ENCODE data around the gene KLRC3. TPM values are rescaled to one million over a fixed set of nuclear protein-coding genes. Genes with fewer than 3 reads are reported as not detected.
A peak's percentile ranks its signal among the peaks of the same experiment; 100 is the strongest.
"Not testable (repeated sequence)": the region's sequence is repeated elsewhere in the genome, so short reads cannot be mapped to it uniquely, and the experiment has no call there.

KLRC3 gene
- total and polyA plus RNA-seq, 2 donors (not counting 1 experiment from before 2014, with no cell fraction given): not detected

DNA sequence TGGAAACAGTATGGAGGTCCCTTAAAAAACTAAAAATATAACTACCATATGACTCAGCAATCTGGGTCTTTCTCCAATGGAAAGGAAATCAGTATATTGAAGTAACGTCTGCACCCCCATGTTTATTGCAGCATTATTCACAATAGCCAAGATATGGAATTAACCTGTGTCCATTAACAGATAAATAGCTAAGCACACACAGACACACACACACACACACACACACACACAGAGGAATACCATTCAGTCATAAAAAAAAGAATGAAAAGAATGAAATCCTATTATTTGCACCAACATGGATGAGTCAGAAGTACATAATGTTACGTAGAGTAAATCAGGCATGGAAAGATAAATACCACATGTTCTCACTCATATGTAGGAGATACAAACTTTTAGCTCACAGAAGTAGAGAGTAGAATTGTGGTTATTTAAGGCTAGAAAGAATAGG is 35.2 kb downstream of the KLRC3 start:
- Histone ChIP-seq H3K4me2 (ENCODE audit: extremely low read depth, insufficient read depth, low read length) (no peak overlapping the region), H3K27ac (ENCODE audit: insufficient read depth, low read length) (no peak overlapping the region), H3K9ac (ENCODE audit: insufficient read depth, low read length) (no peak overlapping the region), H3K4me1 (ENCODE audit: control insufficient read depth, extremely low read depth, insufficient read depth, low read length) (no peaks in the 10 kb centered on the region), H2AFZ (ENCODE audit: low read length) (no peak overlapping the region), H3K79me2 (ENCODE audit: control insufficient read depth, insufficient read depth, low read length) (no peaks in the 10 kb centered on the region), H4K20me1 (ENCODE audit: control insufficient read depth, extremely low read depth, insufficient read depth, low read length) (no peaks in the 10 kb centered on the region), H3K27me3 (ENCODE audit: control insufficient read depth, insufficient read depth, low read length) (no peaks in the 10 kb centered on the region), H3K9me3 (ENCODE audit: control insufficient read depth, insufficient read depth, low read depth, low read length) (no peaks in the 10 kb centered on the region), H3K4me3 (replicated peaks in 1 of 4; ENCODE audit: control extremely low read depth in 1 of 4, insufficient read depth in 1 of 4, low read depth in 3 of 4, low read length in 4 of 4) (no peak overlapping the region), H3K36me3 (ENCODE audit: control insufficient read depth, insufficient read depth, low read length) (no peaks in the 10 kb centered on the region)
- no peak for TF ChIP-seq EZH2 (IDR thresholded peaks at IDR 0.05; ENCODE audit: low read length, missing control alignments)
- TF ChIP-seq, protein P1, sequence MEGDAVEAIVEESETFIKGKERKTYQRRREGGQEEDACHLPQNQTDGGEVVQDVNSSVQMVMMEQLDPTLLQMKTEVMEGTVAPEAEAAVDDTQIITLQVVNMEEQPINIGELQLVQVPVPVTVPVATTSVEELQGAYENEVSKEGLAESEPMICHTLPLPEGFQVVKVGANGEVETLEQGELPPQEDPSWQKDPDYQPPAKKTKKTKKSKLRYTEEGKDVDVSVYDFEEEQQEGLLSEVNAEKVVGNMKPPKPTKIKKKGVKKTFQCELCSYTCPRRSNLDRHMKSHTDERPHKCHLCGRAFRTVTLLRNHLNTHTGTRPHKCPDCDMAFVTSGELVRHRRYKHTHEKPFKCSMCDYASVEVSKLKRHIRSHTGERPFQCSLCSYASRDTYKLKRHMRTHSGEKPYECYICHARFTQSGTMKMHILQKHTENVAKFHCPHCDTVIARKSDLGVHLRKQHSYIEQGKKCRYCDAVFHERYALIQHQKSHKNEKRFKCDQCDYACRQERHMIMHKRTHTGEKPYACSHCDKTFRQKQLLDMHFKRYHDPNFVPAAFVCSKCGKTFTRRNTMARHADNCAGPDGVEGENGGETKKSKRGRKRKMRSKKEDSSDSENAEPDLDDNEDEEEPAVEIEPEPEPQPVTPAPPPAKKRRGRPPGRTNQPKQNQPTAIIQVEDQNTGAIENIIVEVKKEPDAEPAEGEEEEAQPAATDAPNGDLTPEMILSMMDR (conservative IDR thresholded peaks at IDR 0.05 in 1 of 2, IDR thresholded peaks at IDR 0.05 in 1 of 2; ENCODE audit: low read depth in 1 of 2, low read length in 2 of 2): no peak
- DNase-seq (ENCODE audit: low read depth in 2 of 2): peak; percentile 89 to 93

DNA sequence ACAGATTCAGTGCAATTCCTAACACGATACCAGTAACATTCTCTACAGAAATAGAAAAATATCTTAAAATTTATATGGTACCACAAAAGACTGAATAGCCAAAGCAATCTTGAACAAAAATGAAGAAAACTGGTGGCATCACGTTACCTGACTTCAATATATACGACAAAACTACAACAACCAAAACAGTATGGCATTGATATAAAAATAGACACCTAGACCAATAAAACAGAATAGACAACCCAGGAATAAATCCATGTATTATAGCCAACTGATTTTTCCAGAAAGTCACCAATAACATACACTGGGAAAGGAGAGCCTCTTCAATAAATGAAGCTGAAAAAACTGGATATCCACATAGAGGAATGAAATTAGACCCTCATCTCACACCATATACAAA is 36.2 kb downstream of the KLRC3 start:
- no peak overlapping the region for H3K4me2 ChIP-seq (ENCODE audit: extremely low read depth, insufficient read depth, low read length)
- no peak for TF ChIP-seq EZH2 (IDR thresholded peaks at IDR 0.05; ENCODE audit: low read length, missing control alignments)
- TF ChIP-seq, protein P1 (conservative IDR thresholded peaks at IDR 0.05 in 1 of 2, IDR thresholded peaks at IDR 0.05 in 1 of 2; ENCODE audit: low read depth in 1 of 2, low read length in 2 of 2): no peak
- H3K9ac ChIP-seq (ENCODE audit: insufficient read depth, low read length): no peak overlapping the region
- no peaks in the 10 kb centered on the region for H3K27me3 ChIP-seq (ENCODE audit: control insufficient read depth, insufficient read depth, low read length)
- no peak overlapping the region for H3K27ac ChIP-seq (ENCODE audit: insufficient read depth, low read length)
- H3K79me2 ChIP-seq (ENCODE audit: control insufficient read depth, insufficient read depth, low read length): no peaks in the 10 kb centered on the region
- H3K36me3 ChIP-seq (ENCODE audit: control insufficient read depth, insufficient read depth, low read length): no peaks in the 10 kb centered on the region
- H3K4me1 ChIP-seq (ENCODE audit: control insufficient read depth, extremely low read depth, insufficient read depth, low read length): no peaks in the 10 kb centered on the region
- H2AFZ ChIP-seq (ENCODE audit: low read length): no peak overlapping the region
- no peak overlapping the region for H3K4me3 ChIP-seq (replicated peaks in 1 of 4; ENCODE audit: control extremely low read depth in 1 of 4, insufficient read depth in 1 of 4, low read depth in 3 of 4, low read length in 4 of 4)
- no peaks in the 10 kb centered on the region for H4K20me1 ChIP-seq (ENCODE audit: control insufficient read depth, extremely low read depth, insufficient read depth, low read length)
- DNase-seq (ENCODE audit: low read depth in 2 of 2): no peak
- no peaks in the 10 kb centered on the region for H3K9me3 ChIP-seq (ENCODE audit: control insufficient read depth, insufficient read depth, low read depth, low read length)

DNA sequence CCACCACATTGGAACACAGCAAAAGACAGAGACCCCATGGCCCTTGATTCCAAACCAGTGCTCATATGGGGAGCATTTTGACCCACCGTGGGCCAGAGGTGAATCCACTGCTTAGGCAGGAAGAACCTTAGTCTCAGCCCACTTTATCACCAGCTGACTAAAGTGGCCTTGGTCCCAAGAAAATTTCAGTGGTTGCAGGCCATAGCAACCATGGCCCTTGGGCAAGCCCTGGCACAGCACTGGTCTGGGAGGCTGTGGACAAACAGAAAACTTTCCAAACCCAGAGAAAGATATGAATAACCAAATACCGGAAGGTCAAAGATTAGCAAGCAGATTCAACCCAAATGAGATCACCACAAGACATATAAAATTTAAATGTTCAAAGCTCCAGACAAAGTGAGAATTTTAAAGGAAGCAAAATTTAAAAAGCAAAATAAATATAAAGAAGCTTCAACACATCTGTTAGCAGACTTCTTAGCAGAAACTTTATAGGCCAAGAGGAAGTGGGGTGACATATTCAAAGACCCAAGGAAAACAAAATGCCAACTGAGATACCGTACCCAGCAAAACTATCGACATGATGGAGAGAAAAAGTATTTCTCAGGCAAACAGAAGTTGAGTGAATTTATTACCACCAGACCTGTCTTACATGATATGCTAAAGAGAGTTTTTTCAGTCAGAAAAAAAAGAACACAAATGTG is 38.3 kb downstream of the KLRC3 start:
- no peak for DNase-seq (ENCODE audit: low read depth in 2 of 2)
- no peaks in the 10 kb centered on the region for H3K27me3 ChIP-seq (ENCODE audit: control insufficient read depth, insufficient read depth, low read length)
- H3K9ac ChIP-seq (ENCODE audit: insufficient read depth, low read length): no peak overlapping the region
- no peaks in the 10 kb centered on the region for H3K79me2 ChIP-seq (ENCODE audit: control insufficient read depth, insufficient read depth, low read length)
- H3K9me3 ChIP-seq (ENCODE audit: control insufficient read depth, insufficient read depth, low read depth, low read length): no peaks in the 10 kb centered on the region
- no peak overlapping the region for H2AFZ ChIP-seq (ENCODE audit: low read length)
- TF ChIP-seq, protein P1 (conservative IDR thresholded peaks at IDR 0.05 in 1 of 2, IDR thresholded peaks at IDR 0.05 in 1 of 2; ENCODE audit: low read depth in 1 of 2, low read length in 2 of 2): no peak
- TF ChIP-seq EZH2 (IDR thresholded peaks at IDR 0.05; ENCODE audit: low read length, missing control alignments): no peak
- no peaks in the 10 kb centered on the region for H4K20me1 ChIP-seq (ENCODE audit: control insufficient read depth, extremely low read depth, insufficient read depth, low read length)
- H3K36me3 ChIP-seq (ENCODE audit: control insufficient read depth, insufficient read depth, low read length): no peaks in the 10 kb centered on the region
- no peak overlapping the region for H3K4me2 ChIP-seq (ENCODE audit: extremely low read depth, insufficient read depth, low read length)
- H3K4me1 ChIP-seq (ENCODE audit: control insufficient read depth, extremely low read depth, insufficient read depth, low read length): no peaks in the 10 kb centered on the region
- no peak overlapping the region for H3K27ac ChIP-seq (ENCODE audit: insufficient read depth, low read length)
- H3K4me3 ChIP-seq (replicated peaks in 1 of 4; ENCODE audit: control extremely low read depth in 1 of 4, insufficient read depth in 1 of 4, low read depth in 3 of 4, low read length in 4 of 4): no peak overlapping the region

DNA sequence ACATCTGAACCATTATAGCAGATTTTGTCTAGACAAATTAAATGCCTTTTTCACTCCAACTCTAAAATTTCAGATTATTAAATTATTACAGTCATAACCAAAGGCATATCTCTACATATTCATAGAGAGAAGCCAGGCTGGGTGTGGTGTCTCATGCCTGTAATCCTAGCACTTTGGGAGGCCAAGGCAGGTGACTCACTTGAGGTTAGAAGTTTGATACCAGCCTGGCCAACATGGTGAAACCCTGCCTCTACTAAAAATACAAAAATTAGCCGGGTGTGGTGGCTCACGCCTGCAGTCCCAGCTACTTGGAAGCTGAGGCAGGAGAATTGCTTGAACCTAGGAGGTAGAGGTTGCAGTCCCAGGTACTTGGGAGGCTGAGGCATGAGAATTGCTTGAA is 41.7 kb downstream of the KLRC3 start:
- DNase-seq (ENCODE audit: low read depth in 2 of 2); H3K27me3 ChIP-seq (ENCODE audit: control insufficient read depth, insufficient read depth, low read length); H2AFZ ChIP-seq (ENCODE audit: low read length); H3K36me3 ChIP-seq (ENCODE audit: control insufficient read depth, insufficient read depth, low read length); H3K4me3 ChIP-seq (replicated peaks in 1 of 4; ENCODE audit: control extremely low read depth in 1 of 4, insufficient read depth in 1 of 4, low read depth in 3 of 4, low read length in 4 of 4); H3K4me1 ChIP-seq (ENCODE audit: control insufficient read depth, extremely low read depth, insufficient read depth, low read length); H4K20me1 ChIP-seq (ENCODE audit: control insufficient read depth, extremely low read depth, insufficient read depth, low read length); H3K9ac ChIP-seq (ENCODE audit: insufficient read depth, low read length); H3K27ac ChIP-seq (ENCODE audit: insufficient read depth, low read length); H3K9me3 ChIP-seq (ENCODE audit: control insufficient read depth, insufficient read depth, low read depth, low read length); H3K4me2 ChIP-seq (ENCODE audit: extremely low read depth, insufficient read depth, low read length); H3K79me2 ChIP-seq (ENCODE audit: control insufficient read depth, insufficient read depth, low read length): not testable (repeated sequence)

Measured in fibroblast of lung (primary cell).